Stimulated activated CD8-positive, alpha-beta memory T cell treated with anti-CD3 and anti-CD28 coated beads, Interleukin-4, amount 100 ng/mL, for 1 hour (primary cell): ENCODE measurements around the gene VAV2.

Source experiments
- DNase-seq, 2 donors: peaks; one replicate each; pipeline ENCODE4 v3.0.0-alpha.2; 2020; ENCODE audit warnings: low read depth in 2 of 2, low spot score in 1 of 2

VAV2 gene

DNA sequence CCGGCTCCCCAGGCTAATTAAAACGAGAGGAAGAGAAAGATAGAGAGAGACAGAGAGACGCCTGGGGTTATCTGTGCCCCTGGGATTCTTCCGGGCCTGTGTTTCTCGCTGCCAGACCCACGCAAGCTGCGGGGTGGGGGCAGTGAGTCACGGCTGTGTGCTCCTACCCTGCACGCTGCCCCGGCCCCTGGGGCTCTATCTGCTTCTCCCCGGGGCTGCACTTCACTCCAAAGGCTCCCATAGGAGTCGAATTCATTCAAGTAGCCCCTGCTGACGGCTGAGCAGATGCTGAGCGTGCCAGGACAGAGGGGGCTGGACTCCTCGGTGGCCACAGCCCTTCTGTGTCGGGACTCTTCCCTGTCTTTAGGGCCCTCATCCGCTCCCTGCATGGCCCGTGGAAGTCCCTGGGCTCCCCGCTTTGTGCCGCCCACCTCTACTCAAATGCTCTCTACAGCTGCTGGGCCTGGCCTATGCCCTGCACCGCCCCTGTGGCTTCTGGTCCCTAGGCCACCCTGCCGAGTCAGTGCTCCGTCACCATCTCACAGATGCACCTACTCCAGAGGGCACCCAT is 276.7 kb downstream of the VAV2 start:
- DNase-seq, result no peak

DNA sequence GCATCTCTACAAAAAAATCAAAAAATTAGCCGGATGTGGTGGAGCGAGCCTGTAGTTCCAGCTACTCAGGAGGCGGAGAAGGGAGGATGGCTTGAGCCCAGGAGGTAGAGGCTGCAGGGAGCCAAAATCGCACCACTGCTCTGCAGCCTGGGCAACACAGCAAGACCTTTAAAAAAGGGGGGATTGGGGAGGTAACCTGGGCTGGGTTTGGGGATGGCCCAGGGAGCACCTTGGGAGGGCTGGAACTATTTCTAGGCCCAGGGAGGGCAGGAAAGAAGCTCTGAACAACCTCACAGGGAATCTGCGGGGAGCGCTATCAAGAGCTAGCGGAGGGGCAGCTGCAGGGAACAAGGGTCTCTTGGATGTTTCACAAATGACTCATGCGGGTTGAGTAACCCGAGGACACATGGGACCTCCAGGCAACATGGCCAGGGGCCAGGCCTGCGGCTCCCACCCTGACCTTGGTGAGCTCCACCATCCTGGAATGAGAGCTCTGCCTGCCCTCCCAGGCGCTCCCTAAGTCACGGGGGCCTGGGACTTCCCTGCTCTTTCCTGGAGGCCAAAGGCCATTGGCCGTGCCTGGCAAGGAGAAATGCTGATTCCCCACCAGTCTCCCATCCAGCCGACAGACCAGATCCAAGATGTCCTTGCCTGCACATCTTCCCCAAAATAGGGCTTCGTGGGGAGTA is 277.4 kb downstream of the VAV2 start:
- DNase-seq, result no peak

DNA sequence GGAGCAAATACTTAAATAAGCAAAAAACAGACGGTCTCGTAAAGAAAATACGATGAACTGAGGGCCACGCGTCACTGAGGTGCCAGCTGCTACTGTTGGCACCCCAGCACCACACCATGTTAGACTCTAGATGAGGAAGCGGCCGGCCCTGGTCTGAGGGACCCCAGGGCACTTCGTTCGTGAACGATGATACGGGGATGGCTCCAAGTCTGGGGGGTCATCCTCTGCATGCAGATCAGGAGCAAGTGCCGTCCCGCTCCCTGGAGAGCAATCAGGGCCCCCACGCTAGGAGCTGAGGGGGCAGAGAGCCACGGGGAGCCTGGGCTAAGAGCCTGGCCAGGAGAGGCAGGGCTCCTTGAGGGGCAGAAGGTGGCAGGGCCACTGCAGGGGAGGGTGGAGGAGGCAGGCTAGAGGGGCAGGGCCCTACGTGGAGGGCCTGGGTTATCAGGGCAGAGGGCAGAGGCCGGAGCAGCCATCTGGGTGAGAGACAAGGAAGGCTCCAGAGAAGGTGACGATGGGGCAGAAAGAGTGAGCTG is 278.1 kb downstream of the VAV2 start:
- DNase-seq, result no peak

DNA sequence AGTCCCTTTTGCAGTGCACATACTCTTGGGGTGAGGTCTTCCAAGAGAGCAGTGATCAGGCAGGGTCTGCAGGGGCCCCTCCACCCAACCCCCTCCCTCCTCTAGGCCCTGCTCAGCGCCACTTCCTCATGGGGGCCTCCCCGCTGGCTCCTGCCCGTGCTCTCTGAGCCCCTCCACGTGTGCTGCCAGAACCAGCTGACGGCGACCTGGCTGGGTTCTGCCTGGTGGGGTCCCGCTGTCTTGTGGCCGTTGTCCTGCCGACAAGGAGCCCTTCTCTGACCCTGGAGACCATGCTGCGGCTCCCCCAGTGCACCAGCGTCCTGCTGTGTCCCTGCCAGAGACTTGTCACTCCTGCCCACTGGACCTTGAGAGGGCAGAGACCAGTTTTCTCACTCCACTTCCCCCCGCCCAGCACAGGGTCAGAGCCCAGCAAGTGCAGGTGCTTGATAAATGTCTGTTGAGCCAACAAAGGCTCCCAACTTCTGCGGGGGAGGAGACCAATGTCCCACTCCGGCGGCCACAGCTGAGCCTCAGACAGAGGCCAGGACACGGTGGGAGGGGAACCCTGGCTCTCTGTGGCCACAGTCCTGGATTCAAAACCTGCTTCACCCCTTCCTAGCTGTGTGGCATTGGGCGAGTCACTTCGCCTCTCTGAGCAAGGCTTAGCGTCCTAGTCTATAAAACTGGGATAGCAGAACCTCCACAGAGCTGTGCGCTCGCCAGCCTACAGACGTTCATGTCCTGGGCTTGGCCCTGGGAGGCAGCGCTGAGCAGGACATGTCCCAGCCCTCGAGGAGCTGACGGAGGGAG is 278.8 kb downstream of the VAV2 start:
- DNase-seq, result no peak

DNA sequence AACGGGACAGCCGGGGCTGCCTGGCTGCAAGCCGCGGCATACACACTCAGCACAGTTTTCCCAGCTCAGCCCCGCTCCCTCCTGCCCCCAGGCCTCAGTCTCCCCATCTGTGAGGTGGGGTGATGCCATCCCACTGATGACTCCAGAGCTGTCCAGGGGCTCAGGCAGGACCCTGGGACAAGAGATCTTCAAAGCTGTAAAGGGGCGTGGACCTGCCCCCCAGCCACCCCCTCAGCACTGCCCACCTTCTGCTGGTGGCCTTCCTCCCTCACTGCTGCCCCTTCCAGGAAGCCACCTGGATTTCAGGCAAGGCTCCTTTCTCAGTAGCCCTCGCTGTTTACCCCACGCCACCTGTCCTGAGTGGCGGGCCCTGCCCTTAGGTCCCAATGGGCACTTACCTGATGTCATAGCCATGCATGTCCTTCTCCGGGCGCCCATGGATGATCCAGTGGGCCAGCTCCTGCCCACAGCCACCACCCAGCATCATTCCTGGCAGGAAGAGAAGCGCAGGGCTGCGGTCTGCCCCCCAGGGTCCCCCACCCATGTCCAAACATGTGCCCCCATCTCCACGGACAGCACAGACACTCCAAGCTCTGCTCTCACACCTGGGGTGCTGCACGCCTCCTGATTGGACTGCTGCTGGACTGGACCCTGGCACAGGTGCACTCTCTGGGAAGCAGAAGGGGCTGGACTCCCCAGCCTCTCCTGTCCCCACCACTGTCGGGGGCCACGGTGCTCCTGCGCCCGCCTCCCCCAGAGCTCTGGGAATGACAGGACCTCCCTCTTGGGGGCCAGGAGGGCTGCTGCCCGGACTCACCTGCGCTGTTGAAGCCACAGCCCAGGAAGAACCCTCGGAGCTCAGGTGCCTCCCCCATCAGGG is 279.7 kb downstream of the VAV2 start:
- DNase-seq, result no peak
